OCI-LY1 (cell line): ENCODE measurements around the gene MYCBP2.

Experiments
- EZH2 ChIP-seq: fragments of 200-600 bp; sonication (generic), shearing (Covaris generic); IDR thresholded peaks from 2 replicates; pipeline ENCODE4 v1.8.0; 2017; ENCODE audit warnings: borderline replicate concordance, mixed run types, mild to moderate bottlenecking, antibody characterized with exemption, low read length, moderate library complexity, mixed read lengths
- TF ChIP-seq, protein P1 (sequence below): fragments of 200-600 bp; sonication (generic), shearing (Covaris generic); IDR thresholded peaks from 2 replicates; pipeline ENCODE4 v1.5.1; 2017; ENCODE audit warnings: mild to moderate bottlenecking, antibody characterized with exemption, low read length, moderate library complexity, mixed read lengths

DNA sequence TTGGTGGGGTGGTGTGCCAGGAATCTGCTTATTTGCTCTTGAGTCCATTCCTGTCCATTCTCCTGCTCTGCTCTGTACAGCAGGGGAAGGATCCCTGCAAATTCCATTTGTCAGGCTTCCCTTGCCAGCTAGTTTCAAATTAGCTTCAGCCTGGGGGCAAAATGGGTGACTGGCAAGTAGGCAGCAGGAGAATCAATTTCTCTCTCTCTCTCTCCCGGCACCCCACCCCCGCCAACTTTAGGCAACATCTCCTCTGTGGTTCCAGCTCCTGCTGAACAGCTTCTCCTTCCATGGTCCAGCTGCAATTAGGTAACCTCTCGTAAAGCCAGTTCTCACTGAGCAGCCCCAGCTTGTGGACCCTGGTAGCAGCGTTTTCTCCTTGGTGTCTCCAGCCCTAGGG lies 6.7 kb upstream of the MYCBP2 start:
- TF ChIP-seq, protein P1, sequence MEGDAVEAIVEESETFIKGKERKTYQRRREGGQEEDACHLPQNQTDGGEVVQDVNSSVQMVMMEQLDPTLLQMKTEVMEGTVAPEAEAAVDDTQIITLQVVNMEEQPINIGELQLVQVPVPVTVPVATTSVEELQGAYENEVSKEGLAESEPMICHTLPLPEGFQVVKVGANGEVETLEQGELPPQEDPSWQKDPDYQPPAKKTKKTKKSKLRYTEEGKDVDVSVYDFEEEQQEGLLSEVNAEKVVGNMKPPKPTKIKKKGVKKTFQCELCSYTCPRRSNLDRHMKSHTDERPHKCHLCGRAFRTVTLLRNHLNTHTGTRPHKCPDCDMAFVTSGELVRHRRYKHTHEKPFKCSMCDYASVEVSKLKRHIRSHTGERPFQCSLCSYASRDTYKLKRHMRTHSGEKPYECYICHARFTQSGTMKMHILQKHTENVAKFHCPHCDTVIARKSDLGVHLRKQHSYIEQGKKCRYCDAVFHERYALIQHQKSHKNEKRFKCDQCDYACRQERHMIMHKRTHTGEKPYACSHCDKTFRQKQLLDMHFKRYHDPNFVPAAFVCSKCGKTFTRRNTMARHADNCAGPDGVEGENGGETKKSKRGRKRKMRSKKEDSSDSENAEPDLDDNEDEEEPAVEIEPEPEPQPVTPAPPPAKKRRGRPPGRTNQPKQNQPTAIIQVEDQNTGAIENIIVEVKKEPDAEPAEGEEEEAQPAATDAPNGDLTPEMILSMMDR = no peak
- TF ChIP-seq EZH2 = no peak
